ENCODE data around the gene SKOR1.

The SKOR1 gene

DNA sequence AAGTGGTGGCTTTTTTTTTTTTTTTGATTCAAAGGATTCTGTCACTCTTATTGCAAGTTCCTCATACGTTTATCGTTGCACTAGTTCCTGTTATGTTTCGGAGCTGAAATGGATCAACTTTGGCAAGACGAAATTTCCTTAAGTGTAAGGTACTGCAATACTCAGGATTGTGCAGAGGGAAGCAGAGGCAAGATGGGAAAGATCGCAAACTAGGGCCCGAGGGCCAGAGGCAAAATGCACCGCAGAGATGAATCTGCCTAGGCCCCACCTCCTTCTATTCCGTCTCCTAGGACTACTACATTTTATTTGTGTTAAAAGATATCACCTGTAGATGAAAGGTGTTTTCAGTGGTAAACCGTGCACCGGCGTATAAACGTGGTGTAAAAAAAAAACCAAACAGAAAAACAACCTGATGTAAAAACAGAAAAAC lies 14.2 kb downstream of the SKOR1 start:
- peak; percentile 75 for DNase-seq (ENCODE audit: low read depth, low spot score)
- peak overlapping the region; percentile 92 for H3K4me3 ChIP-seq (ENCODE audit: low read depth, low read length)
- no peak for TF ChIP-seq CTCF (IDR thresholded peaks at IDR 0.05; ENCODE audit: low read depth, low read length)
- in situ Hi-C loops (cut with HindIII; ENCODE audit: low sequenced_read_pairs), result no loop called here

GRCh38 chr15:67839929-67840748 lies 14.8 kb downstream of the SKOR1 start, which contains the start of gene RNU6-1:
TSS of gene RNU6-1 (minus strand) at chr15:67840045.
- in situ Hi-C loops (cut with HindIII; ENCODE audit: low sequenced_read_pairs), result no loop called here
- peak within 1 kb of the TSS; percentile 92 for H3K4me3 ChIP-seq (ENCODE audit: low read depth, low read length)
- peak; percentile 95 for DNase-seq (ENCODE audit: low read depth, low spot score)
- TF ChIP-seq CTCF (IDR thresholded peaks at IDR 0.05; ENCODE audit: low read depth, low read length), result no peak

DNA sequence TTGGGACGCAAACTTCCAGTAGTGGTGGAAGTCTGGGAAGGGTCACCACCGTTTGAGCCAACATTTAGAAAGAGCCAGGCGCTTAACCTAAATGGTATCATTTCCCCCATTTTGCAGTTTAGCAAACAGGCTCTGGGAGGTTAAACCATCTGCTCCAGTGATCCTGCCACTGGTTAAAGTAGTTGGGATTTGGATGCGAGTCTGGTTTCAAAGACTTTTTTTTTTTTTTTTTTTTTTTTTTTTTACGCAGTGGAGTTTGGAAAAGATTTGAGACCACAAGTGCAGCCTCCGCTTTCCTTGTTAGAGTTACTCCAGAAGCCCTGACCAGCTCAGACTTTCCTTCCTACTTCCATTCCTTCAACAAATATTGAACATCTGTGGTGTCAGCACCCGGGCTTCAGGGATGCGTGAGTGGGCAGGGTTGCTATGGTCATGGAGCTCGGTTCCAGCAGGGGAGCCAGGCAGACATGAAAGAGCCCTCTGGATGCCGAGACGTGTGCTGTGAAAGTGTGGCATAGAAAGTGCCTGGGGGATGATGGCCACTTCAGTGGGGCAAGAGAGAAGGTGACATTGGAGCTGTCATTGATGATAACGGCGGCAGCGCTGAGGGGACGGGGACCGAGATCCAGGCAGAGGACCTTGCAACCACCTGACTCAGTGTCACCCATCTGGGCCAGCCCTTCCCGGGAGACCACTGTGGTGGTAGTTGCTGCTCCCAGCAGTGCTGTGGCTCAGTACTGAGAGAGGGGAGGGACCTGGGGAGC lies 15.6 kb downstream of the SKOR1 start:
- peak overlapping the region; percentile 92 for H3K4me3 ChIP-seq (ENCODE audit: low read depth, low read length)
- peak; percentile 55 for DNase-seq (ENCODE audit: low read depth, low spot score)
- in situ Hi-C loops (cut with HindIII; ENCODE audit: low sequenced_read_pairs), result no loop called here
- TF ChIP-seq CTCF (IDR thresholded peaks at IDR 0.05; ENCODE audit: low read depth, low read length), result no peak

- in situ Hi-C loops (cut with HindIII; ENCODE audit: low sequenced_read_pairs), result no loop called here
Observed at GRCh38 chr15:67841513-67841762, 16.1 kb downstream of the SKOR1 start.

GRCh38 chr15:67843092-67843501 lies 17.8 kb downstream of the SKOR1 start:
- TF ChIP-seq CTCF (IDR thresholded peaks at IDR 0.05; ENCODE audit: low read depth, low read length), result no peak
- in situ Hi-C loops (cut with HindIII; ENCODE audit: low sequenced_read_pairs), result no loop called here
- H3K4me3 ChIP-seq (ENCODE audit: low read depth, low read length), result no peak overlapping the region
- DNase-seq (ENCODE audit: low read depth, low spot score), result no peak

More at GRCh38 chr15:67841513-67841762, 16.1 kb downstream of the SKOR1 start:
- DNase-seq (ENCODE audit: low read depth, low spot score), result no peak
- no peak for TF ChIP-seq CTCF (IDR thresholded peaks at IDR 0.05; ENCODE audit: low read depth, low read length)
- peak overlapping the region; percentile 92 for H3K4me3 ChIP-seq (ENCODE audit: low read depth, low read length)

DNA sequence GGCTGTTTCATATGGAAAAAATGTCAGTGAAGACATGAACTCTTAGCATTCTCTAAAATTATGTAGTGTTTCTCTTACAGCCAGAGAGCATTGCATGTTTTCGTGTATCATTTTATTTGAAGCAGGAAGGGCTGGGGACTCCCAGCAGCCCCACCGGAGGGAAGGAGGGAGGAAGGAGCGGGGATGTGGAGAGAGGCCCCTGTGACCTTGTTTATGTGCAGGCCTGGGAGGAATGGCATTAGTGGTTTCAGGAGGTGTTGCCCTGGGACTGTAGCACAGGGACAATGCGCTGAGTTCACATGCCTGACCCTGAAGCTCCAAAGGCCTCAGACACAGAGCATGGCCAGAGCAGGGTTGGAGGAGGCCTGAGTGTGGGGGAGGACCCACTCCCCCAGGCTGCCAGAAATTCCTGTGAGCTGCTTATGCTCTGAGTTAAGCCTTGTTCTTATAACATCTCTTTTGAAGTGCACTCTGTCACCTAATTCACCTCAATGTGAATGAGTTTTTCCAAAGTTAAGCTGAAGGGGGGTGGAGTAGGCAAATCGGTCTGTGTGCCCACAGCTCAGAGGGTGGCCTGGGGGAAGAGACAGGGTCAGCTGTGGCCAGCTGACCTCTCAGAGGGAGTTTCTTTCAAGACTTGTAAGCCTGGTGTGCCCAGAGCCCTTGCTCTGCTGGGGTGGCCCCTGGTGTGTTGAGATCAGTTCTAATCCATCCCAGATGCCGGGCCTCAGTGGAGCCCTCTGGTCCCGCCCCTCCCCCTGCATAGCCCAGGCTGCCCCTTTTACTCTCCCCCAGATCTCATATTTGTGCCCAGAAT lies 18.5 kb downstream of the SKOR1 start:
- in situ Hi-C loops (cut with HindIII; ENCODE audit: low sequenced_read_pairs), result no loop called here
- DNase-seq (ENCODE audit: low read depth, low spot score), result peak; percentile 29
- no peak for TF ChIP-seq CTCF (IDR thresholded peaks at IDR 0.05; ENCODE audit: low read depth, low read length)
- no peak overlapping the region for H3K4me3 ChIP-seq (ENCODE audit: low read depth, low read length)
